Tibial nerve (tissue), 4 donors: Measurements from ENCODE around the gene STS. TPM values are rescaled to one million over a fixed set of nuclear protein-coding genes. Genes with fewer than 3 reads are reported as not detected.

Experiments used
- DNase-seq, 2 donors: peaks; one replicate each; pipeline ENCODE4 v3.0.0-alpha.2; 2019; ENCODE audit warnings: low spot score in 2 of 2
- H3K27ac ChIP-seq, 4 donors: fragments of 200-600 bp; sonication (generic) in 3 of 4; one replicate each; pipeline ENCODE4 v1.5.1; 2017 to 2019; ENCODE audit warnings: mild to moderate bottlenecking in 1 of 4
- H3K27me3 ChIP-seq, 2 donors: fragments of 200-600 bp; sonication (generic) in 1 of 2; one replicate each; pipeline versions ENCODE4 v1.5.1 to v1.6.0; 2017 to 2019
- H3K36me3 ChIP-seq, 3 donors: fragments of 200-600 bp; sonication (generic); one replicate each; pipeline ENCODE4 v1.5.1; 2018 to 2019
- H3K4me1 ChIP-seq, 4 donors: fragments of 200-600 bp; sonication (generic) in 3 of 4; one replicate each; pipeline ENCODE4 v1.5.1; 2017 to 2019
- H3K4me3 ChIP-seq, 4 donors: fragments of 200-600 bp; sonication (generic) in 3 of 4; one replicate each; pipeline ENCODE4 v1.5.1; 2017 to 2019; ENCODE audit warnings: mild to moderate bottlenecking in 1 of 4, moderate library complexity in 1 of 4
- H3K9me3 ChIP-seq, 4 donors: fragments of 200-600 bp; sonication (generic) in 3 of 4; one replicate each; pipeline ENCODE4 v1.5.1; 2017 to 2019
- CTCF ChIP-seq, 5 experiments: fragments of 200-600 bp in 3 of 5; fragments of 450-650 bp in 2 of 5; sonication (generic) in 3 of 5; IDR thresholded peaks; one replicate each; pipeline ENCODE4 v1.5.1; 2016 to 2019; ENCODE audit warnings: antibody characterized with exemption in 5 of 5, mild to moderate bottlenecking in 3 of 5, moderate library complexity in 2 of 5
- EP300 ChIP-seq, 2 donors: sonication (generic); formaldehyde crosslinking; IDR thresholded peaks; one replicate each; pipeline ENCODE4 v1.6.1; 2017; ENCODE audit warnings: antibody characterized with exemption in 2 of 2, mild to moderate bottlenecking in 1 of 2
- POLR2A ChIP-seq, 2 donors: fragments of 450-650 bp; IDR thresholded peaks; one replicate each; pipeline ENCODE4 v1.6.1; 2017; ENCODE audit warnings: antibody characterized with exemption in 2 of 2, mild to moderate bottlenecking in 2 of 2, moderate library complexity in 2 of 2
- WGBS, 2 donors: methylation state at CpG; one replicate each; pipeline ENCODE4 v1.1.5; 2018; 5-methylcytosine and 5-hydroxymethylcytosine counted together
- total RNA-seq, 4 donors: library from RNA; depleted of rRNA; stranded (reverse); fragments of >200 nt; gene quantifications; one replicate each; pipeline ENCODE4 v1.1.0, GENCODE V29; 2016

Gene STS
- total RNA-seq, result 1 to 10 TPM; 6.9 to 9.6 (median 8.7) TPM

DNA sequence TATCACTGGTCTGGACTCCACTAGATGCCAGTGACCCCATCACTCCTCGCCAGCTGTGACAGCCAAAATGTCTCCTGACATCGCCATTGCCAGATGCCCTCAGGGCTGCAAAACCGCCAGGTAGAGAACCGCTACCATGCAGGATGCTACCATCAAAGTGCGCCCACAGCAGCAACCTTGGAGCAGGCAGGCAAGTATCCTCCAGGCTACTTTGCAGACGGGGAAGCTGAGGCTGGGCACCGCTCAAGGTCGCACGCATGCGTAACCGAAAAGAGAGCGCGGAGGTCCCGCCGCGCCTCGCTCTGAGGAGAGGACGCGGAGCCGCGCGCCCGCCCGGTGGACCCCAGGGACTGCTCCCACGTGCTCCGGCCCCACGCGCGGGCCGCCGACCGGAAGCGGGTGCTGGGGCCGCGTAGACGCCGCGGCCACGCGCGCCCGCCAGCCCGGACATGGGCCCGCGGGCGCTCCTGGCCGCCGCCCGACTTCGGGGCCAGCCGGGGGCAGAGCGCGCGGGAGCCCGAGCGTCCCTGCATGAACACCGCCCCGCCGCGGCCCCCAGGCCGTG lies at the start of gene STS:
STS (plus strand) TSS at position 300 of the 565 bp plus-strand sequence. CDS start 105,488 bp downstream, outside the sequence.
- Histone ChIP-seq H3K27ac (peak within 1 kb of the TSS; percentile 73 to 93 (median 90)), H3K4me3 (peak within 1 kb of the TSS; percentile 65 to 80 (median 74)), H3K4me1 (peaks cover 0 to 8% (median 0%) of the 10 kb centered on the region in 4 donors), H3K9me3 (no peaks in the 10 kb centered on the region), H3K27me3 (no peaks in the 10 kb centered on the region), H3K36me3 (no peaks in the 10 kb centered on the region)
- no peak for TF ChIP-seq CTCF (IDR thresholded peaks at IDR 0.05)
- no peak for TF ChIP-seq EP300 (IDR thresholded peaks at IDR 0.05)
- no peak for TF ChIP-seq POLR2A (IDR thresholded peaks at IDR 0.05)
- peak; percentile 4 to 14 for DNase-seq
- WGBS, 2 donors, result 0% methylated on average over 4 to 9 of the region's 61 CpGs

GRCh38 chrX:7100022-7100421 lies 47.5 kb upstream of the STS start:
- 79 to 86% methylated on average over 4 to 5 of the region's 7 CpGs for WGBS, 2 donors
- Histone ChIP-seq H3K9me3 (no peaks in the 10 kb centered on the region), H3K27me3 (no peaks in the 10 kb centered on the region), H3K27ac (no peak overlapping the region), H3K4me1 (no peaks in the 10 kb centered on the region), H3K36me3 (peaks cover 0 to 14% (median 2%) of the 10 kb centered on the region in 3 donors), H3K4me3 (no peak overlapping the region)
- no peak for DNase-seq
- no peak for TF ChIP-seq EP300 (IDR thresholded peaks at IDR 0.05)
- no peak for TF ChIP-seq CTCF (IDR thresholded peaks at IDR 0.05)

- no peak overlapping the region for H3K27ac ChIP-seq
- H3K4me1 ChIP-seq, result no peaks in the 10 kb centered on the region
- H3K9me3 ChIP-seq, result no peaks in the 10 kb centered on the region
- H3K36me3 ChIP-seq, result peaks cover 0 to 14% (median 2%) of the 10 kb centered on the region in 3 donors
- DNase-seq, result no peak
- no peaks in the 10 kb centered on the region for H3K27me3 ChIP-seq
- no peak overlapping the region for H3K4me3 ChIP-seq
- WGBS, 2 donors, result 90 to 92% methylated on average over 3 of the region's 3 CpGs
- TF ChIP-seq EP300 (IDR thresholded peaks at IDR 0.05) (no peak), POLR2A (IDR thresholded peaks at IDR 0.05) (no peak)
Observed at GRCh38 chrX:7102119-7102518, 45.4 kb upstream of the STS start.

- H3K36me3 ChIP-seq, result peaks cover 0 to 7% (median 2%) of the 10 kb centered on the region in 3 donors
- H3K9me3 ChIP-seq, result no peaks in the 10 kb centered on the region
- DNase-seq, result no peak
- peaks cover 0 to 17% (median 4%) of the 10 kb centered on the region in 4 donors for H3K4me1 ChIP-seq
- no peaks in the 10 kb centered on the region for H3K27me3 ChIP-seq
- no peak for TF ChIP-seq CTCF (IDR thresholded peaks at IDR 0.05)
- TF ChIP-seq POLR2A (IDR thresholded peaks at IDR 0.05), result no peak
- no peak for TF ChIP-seq EP300 (IDR thresholded peaks at IDR 0.05)
- H3K4me3 ChIP-seq, result no peak overlapping the region
- no peak overlapping the region for H3K27ac ChIP-seq
- 83 to 100% methylated on average over 1 to 2 of the region's 2 CpGs for WGBS, 2 donors
Observed at GRCh38 chrX:7106649-7107048, 40.9 kb upstream of the STS start.

GRCh38 chrX:7108030-7108429 lies 39.5 kb upstream of the STS start:
- no peak for TF ChIP-seq EP300 (IDR thresholded peaks at IDR 0.05)
- 79 to 93% methylated on average over 5 of the region's 5 CpGs for WGBS, 2 donors
- Histone ChIP-seq H3K27ac (no peak overlapping the region), H3K36me3 (peaks cover 0 to 10% (median 2%) of the 10 kb centered on the region in 3 donors), H3K9me3 (no peaks in the 10 kb centered on the region), H3K27me3 (no peaks in the 10 kb centered on the region), H3K4me3 (no peak overlapping the region), H3K4me1 (peaks cover 0 to 17% (median 4%) of the 10 kb centered on the region in 4 donors)
- DNase-seq, result no peak

DNA sequence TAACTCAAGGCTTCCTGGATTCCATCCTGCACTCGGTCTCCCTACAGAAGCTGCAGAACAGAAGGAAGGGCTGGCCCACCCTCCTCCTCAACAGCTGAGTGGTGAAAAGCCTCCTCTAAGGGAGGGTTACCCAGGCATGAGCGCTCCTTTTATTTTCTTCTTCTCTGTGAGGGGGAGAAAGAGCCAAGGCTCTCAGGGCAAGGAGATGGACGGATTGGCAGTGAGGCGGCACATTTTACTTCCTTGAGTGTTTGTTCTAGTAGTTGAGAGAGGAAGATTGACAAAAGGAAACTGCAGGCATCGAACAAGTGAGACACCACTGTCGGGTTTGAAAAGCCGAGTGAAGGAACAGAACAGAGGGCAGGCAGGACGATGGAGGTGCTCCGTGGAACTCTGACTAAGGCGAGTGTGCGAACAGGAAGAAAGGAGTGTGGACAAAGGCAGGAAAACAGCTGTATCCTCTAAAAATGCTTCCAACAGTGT lies 38.4 kb upstream of the STS start:
- Histone ChIP-seq H3K27me3 (no peaks in the 10 kb centered on the region), H3K4me1 (peaks cover 0 to 17% (median 4%) of the 10 kb centered on the region in 4 donors), H3K4me3 (peak overlapping the region in 1 of 4 donors; percentile 21), H3K27ac (peak overlapping the region in 3 of 4 donors; percentile 26 to 52 (median 43)), H3K9me3 (no peaks in the 10 kb centered on the region), H3K36me3 (peaks cover 0 to 4% (median 2%) of the 10 kb centered on the region in 3 donors)
- no peak for DNase-seq
- TF ChIP-seq POLR2A (IDR thresholded peaks at IDR 0.05), result no peak
- no peak for TF ChIP-seq CTCF (IDR thresholded peaks at IDR 0.05)
- no peak for TF ChIP-seq EP300 (IDR thresholded peaks at IDR 0.05)
- 9 to 47% methylated on average over 10 to 11 of the region's 11 CpGs for WGBS, 2 donors
